DMS53 treated with DMSO at 0.1 percent for 48 hours (cell line): Measurements from ENCODE around the gene FBXL7.

Experiments
- DNase-seq: peaks from one replicate; lab custom pipeline; 2025; ENCODE audit not compliant: unreplicated experiment; lab: John Stamatoyannopoulos, UW

Gene FBXL7

GRCh38 chr5:15538516-15538915 lies 38.5 kb downstream of the FBXL7 start:
- DNase-seq, result no peak

- no peak for DNase-seq
Measured at GRCh38 chr5:15539951-15540350, 40.0 kb downstream of the FBXL7 start.

GRCh38 chr5:15544039-15544438 lies 44.1 kb downstream of the FBXL7 start:
- DNase-seq, result no peak

GRCh38 chr5:15545082-15545481 lies 45.1 kb downstream of the FBXL7 start:
- DNase-seq, result no peak

DNA sequence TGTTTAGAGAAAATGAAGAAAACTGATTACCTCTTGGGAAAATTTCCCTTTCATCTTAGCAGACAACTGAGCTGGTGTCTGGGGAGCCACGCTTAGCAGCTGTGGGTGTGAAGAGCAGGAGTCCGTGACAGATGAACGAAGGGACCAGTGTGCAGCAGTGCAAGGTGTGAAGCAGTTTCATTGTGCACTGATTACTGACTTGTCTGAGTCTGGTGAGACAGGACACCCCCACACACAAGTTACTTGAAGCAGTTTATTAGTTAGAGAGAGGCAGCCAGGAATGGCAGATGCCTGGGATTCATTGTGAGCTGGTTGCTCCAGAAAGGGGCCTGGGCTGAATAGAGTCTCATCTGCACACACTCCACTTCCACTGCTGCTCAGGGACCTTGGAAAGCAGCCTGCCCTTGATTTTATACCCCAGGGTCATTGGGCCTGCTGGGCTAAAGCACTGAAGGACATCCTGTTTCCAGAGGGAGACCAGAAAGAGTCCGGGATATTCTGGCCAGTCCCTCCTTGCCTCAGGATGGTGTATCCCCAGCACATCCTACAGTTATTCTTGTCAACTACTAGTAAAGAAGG lies 47.4 kb downstream of the FBXL7 start:
- no peak for DNase-seq

DNA sequence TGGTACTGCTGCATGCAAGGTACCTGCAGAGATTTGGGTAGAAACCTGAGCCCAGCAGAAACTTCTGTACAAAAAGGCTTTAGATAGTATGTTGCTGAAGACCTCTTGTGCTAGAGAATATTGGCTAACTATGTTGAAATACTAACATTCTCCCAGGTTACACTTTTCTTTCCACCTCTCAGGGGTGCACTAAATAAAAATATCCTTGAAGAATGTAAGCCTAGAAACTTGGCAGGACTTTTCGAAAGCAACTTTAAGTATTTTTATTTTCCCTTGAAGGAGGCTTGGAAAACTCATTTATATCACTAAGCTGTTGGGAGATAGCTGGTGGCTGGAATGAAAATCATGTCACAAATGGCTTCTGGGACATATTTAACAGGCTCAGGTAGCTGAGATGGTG lies 50.0 kb downstream of the FBXL7 start:
- no peak for DNase-seq

GRCh38 chr5:15550502-15551112 lies 50.6 kb downstream of the FBXL7 start:
- no peak for DNase-seq

DNA sequence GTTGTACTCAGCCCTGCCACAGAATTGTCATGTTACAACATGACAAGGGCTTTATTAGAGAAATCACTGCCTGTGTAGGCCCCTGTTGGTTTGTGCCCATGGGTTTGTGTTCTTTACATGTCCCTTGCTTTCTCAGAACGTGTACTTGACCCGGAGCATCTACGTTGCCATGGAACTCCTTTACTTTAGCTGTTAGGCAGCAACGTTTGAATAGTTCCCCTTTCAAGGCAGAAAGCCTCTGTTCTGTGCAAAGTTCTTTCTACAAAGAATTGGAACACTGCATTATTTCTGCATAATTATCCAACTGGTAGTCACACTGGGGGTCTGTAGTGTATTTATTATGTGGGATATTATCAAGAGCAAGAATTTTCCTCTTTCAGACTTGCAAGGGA lies 51.1 kb downstream of the FBXL7 start:
- DNase-seq, result no peak

DNA sequence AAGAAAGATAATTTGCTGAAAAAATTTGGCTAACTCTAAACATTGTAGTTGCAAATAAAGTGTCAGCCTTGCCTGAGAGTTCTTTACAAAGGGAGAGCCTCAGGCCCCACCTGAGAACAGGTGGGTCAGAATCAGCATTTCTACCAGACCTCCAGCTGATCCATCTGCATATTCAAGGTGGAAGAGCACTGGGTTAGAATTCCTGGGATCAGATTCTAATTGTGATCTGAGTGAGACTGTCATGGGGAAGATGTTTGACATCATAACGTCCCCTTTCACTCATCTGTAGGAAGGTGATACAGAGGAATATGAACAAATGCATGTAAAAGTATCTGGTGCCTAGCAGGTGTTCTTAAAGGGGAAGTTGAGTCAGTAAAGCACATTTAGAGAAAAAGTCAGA lies 54.6 kb downstream of the FBXL7 start:
- DNase-seq, result no peak

GRCh38 chr5:15555176-15555575 lies 55.2 kb downstream of the FBXL7 start:
- DNase-seq, result no peak

DNA sequence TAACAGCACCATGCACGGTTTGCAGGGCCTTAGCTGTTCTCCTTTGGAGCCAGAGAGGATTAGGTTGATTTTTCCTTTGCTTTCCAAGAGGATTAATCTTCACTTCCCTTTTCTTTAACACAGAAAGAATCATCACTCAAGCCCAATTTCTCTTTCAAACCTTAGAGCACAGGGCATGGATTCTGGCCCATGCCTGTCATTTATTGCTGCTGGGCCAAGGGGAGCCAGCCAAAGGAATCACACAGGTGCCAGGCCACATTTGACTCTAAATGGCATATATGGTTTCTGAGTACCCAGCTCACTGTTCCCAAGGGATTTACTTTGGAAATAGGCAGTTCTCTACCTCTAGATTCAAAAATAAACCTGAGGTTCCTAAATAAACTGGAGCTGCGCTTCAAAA lies 58.3 kb downstream of the FBXL7 start:
- DNase-seq, result no peak

- no peak for DNase-seq
Measured at GRCh38 chr5:15558681-15559080, 58.7 kb downstream of the FBXL7 start.

- no peak for DNase-seq
Measured at GRCh38 chr5:15560421-15560820, 60.4 kb downstream of the FBXL7 start.

GRCh38 chr5:15564523-15564922 lies 64.5 kb downstream of the FBXL7 start:
- DNase-seq, result no peak

DNA sequence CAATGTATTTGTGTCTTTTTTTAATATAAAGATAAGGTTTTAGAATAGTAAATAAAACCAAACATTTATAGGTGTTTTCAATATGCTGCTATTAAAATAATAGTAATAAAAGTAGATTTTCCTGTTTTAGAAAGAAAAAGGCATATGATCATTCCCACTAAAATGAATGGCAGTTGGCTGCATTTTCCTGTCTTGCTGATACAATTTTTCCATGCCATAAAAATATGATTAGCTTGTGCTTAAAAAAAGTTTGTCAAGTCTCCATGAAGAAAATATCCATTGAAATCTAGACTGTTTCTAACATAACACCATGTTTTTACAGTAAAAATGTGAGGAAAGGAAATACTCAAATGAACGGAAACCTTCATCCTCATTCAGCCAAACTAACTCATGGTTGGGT lies 65.0 kb downstream of the FBXL7 start:
- DNase-seq, result no peak

- DNase-seq, result no peak
Measured at GRCh38 chr5:15566306-15566705, 66.3 kb downstream of the FBXL7 start.

GRCh38 chr5:15566789-15567188 lies 66.8 kb downstream of the FBXL7 start:
- no peak for DNase-seq

DNA sequence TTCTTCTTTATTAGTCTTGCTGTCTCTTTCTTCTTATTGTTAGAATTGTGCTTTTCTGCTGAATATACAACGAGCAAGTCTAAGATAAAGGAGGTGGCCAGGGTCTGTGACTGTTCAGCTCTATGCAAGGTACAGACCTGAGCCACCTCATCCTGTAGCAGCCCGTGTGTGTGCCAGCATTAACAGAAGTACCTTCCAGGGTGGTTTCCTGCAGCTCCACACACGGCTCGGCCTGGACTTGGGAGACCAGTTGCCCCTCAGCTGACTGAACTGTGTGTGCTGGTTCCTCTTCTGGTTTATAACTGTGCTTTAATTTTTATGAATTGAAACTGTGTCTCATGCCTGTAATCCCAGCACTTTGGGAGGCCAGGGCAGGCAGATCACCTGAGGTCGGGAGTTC lies 70.5 kb downstream of the FBXL7 start:
- DNase-seq, result no peak

GRCh38 chr5:15571081-15571480 lies 71.1 kb downstream of the FBXL7 start:
- no peak for DNase-seq

GRCh38 chr5:15571618-15572017 lies 71.6 kb downstream of the FBXL7 start:
- DNase-seq, result no peak

- DNase-seq, result no peak
Measured at GRCh38 chr5:15573590-15573989, 73.6 kb downstream of the FBXL7 start.

- DNase-seq, result no peak
Measured at GRCh38 chr5:15574128-15574527, 74.1 kb downstream of the FBXL7 start.

DNA sequence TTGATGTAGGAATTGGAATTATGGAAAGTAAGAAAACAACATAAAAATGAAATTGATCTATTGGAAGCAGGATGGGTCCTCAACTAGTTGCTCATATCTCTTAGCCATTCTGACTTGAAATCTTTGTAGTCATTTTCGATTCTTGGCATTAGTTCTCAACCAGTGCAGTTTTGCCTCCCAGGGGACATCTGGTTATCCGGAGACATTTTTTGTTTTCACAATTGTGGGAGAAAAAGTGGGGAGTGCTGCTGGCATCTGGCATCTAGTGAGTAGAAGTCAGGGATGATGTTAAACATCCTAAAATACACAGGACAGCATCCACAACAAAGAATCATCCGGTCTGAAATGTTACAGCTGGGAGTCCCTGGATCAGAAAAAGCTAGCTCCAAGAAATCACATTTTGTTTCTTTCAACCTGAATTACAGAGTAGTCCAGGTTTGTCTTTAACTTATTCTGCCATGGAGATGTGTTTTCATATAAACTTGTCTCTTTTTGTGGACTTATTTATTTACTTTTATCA lies 74.9 kb downstream of the FBXL7 start:
- no peak for DNase-seq
